ENCODE results near the gene NAA60. TPM values are rescaled to one million over a fixed set of nuclear protein-coding genes. Genes with fewer than 3 reads are reported as not detected.

Gene NAA60
- total and polyA plus RNA-seq, 9 of the 15 experiments (the other 6 are each of a cell fraction or from before 2014, with no cell fraction given), result 2.1 to 49.4 (median 10.3) TPM

DNA sequence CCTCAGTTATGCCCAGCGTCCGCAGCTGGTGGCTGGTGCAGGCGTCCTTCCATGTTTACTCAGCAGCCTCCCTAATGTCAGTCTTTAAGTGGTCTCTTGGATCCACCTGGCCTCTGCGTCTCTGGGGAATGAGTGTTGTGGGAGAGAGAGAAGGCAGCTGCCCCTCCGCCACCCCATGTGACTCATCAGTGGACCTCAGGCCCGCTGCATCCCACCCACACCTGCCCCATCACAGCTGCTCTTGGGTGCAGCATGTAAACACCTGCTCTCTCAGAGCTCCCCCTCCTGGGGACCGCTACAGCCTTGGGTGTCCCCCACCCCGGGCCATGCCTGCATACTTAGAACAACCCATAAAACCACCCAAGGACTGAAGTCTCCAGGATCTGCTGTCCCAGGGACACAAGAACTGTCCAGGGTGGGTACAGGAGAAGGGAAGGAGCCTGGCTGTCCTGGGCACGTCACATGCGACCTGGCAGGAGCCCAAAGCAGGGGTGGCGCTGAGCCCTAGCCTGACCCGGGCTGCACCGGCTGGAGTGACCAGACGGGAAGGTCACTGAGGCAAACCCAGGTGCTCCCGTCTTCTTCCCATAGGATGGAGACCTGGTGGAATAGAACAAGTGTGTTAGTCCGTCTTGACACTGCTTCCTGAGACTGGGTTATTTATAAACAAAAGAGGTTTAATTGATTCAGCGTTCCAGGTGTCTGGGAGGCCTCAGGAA lies 47.6 kb downstream of the NAA60 start:
- Histone ChIP-seq H2AFZ (ENCODE audit: low read depth, low read length) (no peak overlapping the region), H3K4me1 (replicated peaks in 1 of 2; ENCODE audit: control insufficient read depth in 2 of 2, insufficient read depth in 2 of 2, low read length in 2 of 2) (peaks cover 0 to 39% of the 10 kb centered on the region in 2 experiments; a peak in 2 of 5 replicates), H3K79me2 (ENCODE audit: control insufficient read depth, insufficient read depth, low read length) (no peaks in the 10 kb centered on the region), H4K20me1 (replicated peaks; ENCODE audit: control insufficient read depth, insufficient read depth, low read length) (no peaks in the 10 kb centered on the region; the same call in 1 of the 2 replicates), H3K9ac (ENCODE audit: insufficient read depth in 1 of 2, low read depth in 2 of 2, low read length in 2 of 2) (peak overlapping the region in 1 of 2 experiments; percentile 26; a peak in 1 of 4 replicates), H3K4me2 (ENCODE audit: insufficient read depth, low read length) (no peak overlapping the region), H3K36me3 (ENCODE audit: control insufficient read depth, insufficient read depth, low read length) (peaks cover 6% of the 10 kb centered on the region; the same call in 1 of the 3 replicates), H3K4me3 (no peak overlapping the region), H3K27ac (ENCODE audit: extremely low read depth, low read depth, low read length) (no peak overlapping the region), H3K27me3 (ENCODE audit: control insufficient read depth in 2 of 2, insufficient read depth in 2 of 2, low read length in 2 of 2) (no peaks in the 10 kb centered on the region), H3K9me3 (replicated peaks; ENCODE audit: control insufficient read depth, insufficient read depth, low read depth, low read length) (no peaks in the 10 kb centered on the region; the same call in 1 of the 2 replicates), H3K9me1 (ENCODE audit: control insufficient read depth, insufficient read depth, low read length) (no peaks in the 10 kb centered on the region)
- FAIRE-seq, result peak; percentile 71
- in situ Hi-C loops (cut with MboI), result loop anchor here (5.0 kb wide), 1 partner anchor 84 kb away; no protein-coding TSS in a partner anchor
- ATAC-seq, result peak; percentile 68
- peak; percentile 31 to 57 (median 41) for DNase-seq (ENCODE audit: extremely low read depth in 1 of 4, low spot score in 3 of 4)
- CTCF ChIA-PET (ENCODE audit: low intra/inter-chr PET ratio), result no interaction called here
- POLR2A ChIA-PET, result interaction anchor here (0.6 kb wide), 1 partner anchor 226 kb away, joined by 3 read pairs; the partner anchor contains the start of gene TRAP1
- 32% methylated on average over 15 of the region's 17 CpGs for WGBS (ENCODE audit: insufficient coverage, low coverage, missing lambda C conversion rate)
- no TSS peak for BruUV-seq (replicated peaks)
- intact Hi-C loops (cut with micrococcal nuclease), result loop anchor here (10.0 kb wide), 1 partner anchor 126 kb away; no protein-coding TSS in a partner anchor
- TF ChIP-seq RBBP5 (IDR thresholded peaks at IDR 0.05; ENCODE audit: borderline replicate concordance, insufficient read depth, low read length, poor library complexity, severe bottlenecking), result no peak
- 0 out of 2 replicates have a peak, but pooled peaks have one; percentile 13 for TF ChIP-seq EGR1 (conservative IDR thresholded peaks at IDR 0.05)
- no peak for TF ChIP-seq ARID2 (IDR thresholded peaks at IDR 0.05)
- no peak for TF ChIP-seq STAG1 (CRISPR knock-in tag; IDR thresholded peaks at IDR 0.05; ENCODE audit: borderline replicate concordance)
- TF ChIP-seq, protein P1, sequence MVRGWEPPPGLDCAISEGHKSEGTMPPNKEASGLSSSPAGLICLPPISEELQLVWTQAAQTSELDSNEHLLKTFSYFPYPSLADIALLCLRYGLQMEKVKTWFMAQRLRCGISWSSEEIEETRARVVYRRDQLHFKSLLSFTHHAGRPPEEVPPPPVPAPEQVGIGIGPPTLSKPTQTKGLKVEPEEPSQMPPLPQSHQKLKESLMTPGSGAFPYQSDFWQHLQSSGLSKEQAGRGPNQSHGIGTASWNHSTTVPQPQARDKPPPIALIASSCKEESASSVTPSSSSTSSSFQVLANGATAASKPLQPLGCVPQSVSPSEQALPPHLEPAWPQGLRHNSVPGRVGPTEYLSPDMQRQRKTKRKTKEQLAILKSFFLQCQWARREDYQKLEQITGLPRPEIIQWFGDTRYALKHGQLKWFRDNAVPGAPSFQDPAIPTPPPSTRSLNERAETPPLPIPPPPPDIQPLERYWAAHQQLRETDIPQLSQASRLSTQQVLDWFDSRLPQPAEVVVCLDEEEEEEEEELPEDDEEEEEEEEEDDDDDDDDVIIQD (CRISPR knock-in tag; IDR thresholded peaks at IDR 0.05), result no peak
- TF ChIP-seq MCM2 (IDR thresholded peaks at IDR 0.05; ENCODE audit: low read depth), result no peak
- TF ChIP-seq PHF20 (IDR thresholded peaks at IDR 0.05; ENCODE audit: partially characterized antibody), result no peak
- TF ChIP-seq ZNF584 (CRISPR knock-in tag; IDR thresholded peaks at IDR 0.05; ENCODE audit: low read depth), result no peak
- TF ChIP-seq, protein P2, sequence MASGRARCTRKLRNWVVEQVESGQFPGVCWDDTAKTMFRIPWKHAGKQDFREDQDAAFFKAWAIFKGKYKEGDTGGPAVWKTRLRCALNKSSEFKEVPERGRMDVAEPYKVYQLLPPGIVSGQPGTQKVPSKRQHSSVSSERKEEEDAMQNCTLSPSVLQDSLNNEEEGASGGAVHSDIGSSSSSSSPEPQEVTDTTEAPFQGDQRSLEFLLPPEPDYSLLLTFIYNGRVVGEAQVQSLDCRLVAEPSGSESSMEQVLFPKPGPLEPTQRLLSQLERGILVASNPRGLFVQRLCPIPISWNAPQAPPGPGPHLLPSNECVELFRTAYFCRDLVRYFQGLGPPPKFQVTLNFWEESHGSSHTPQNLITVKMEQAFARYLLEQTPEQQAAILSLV (tag; IDR thresholded peaks at IDR 0.05), result no peak
- no peak for TF ChIP-seq BRD9 (IDR thresholded peaks at IDR 0.05; ENCODE audit: low read depth, partially characterized antibody)
- no peak for TF ChIP-seq ZNF24 (IDR thresholded peaks at IDR 0.05)
- TF ChIP-seq ILK (tag; IDR thresholded peaks at IDR 0.05; ENCODE audit: borderline replicate concordance, low read depth), result no peak
- no peak for TF ChIP-seq ZNF695 (CRISPR knock-in tag; IDR thresholded peaks at IDR 0.05)
- TF ChIP-seq TCF3 (CRISPR knock-in tag; IDR thresholded peaks at IDR 0.05), result no peak
- TF ChIP-seq MEIS2 (IDR thresholded peaks at IDR 0.05; ENCODE audit: partially characterized antibody), result no peak
- TF ChIP-seq PRPF4 (IDR thresholded peaks at IDR 0.05; ENCODE audit: insufficient read depth, low read depth, low read length, poor library complexity, severe bottlenecking), result no peak
- TF ChIP-seq ZNF717 (CRISPR knock-in tag; IDR thresholded peaks at IDR 0.05), result no peak
- TF ChIP-seq, protein P3, sequence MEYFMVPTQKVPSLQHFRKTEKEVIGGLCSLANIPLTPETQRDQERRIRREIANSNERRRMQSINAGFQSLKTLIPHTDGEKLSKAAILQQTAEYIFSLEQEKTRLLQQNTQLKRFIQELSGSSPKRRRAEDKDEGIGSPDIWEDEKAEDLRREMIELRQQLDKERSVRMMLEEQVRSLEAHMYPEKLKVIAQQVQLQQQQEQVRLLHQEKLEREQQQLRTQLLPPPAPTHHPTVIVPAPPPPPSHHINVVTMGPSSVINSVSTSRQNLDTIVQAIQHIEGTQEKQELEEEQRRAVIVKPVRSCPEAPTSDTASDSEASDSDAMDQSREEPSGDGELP (CRISPR knock-in tag; IDR thresholded peaks at IDR 0.05; ENCODE audit: borderline replicate concordance), result peak; percentile 42; the same call in 1 of the 2 replicates
- no peak for TF ChIP-seq PRMT5 (CRISPR knock-in tag; IDR thresholded peaks at IDR 0.05)
- TF ChIP-seq MEF2D (tag; conservative IDR thresholded peaks at IDR 0.05; ENCODE audit: low read depth), result no peak
